Aorta (tissue), 5 donors: Measurements from ENCODE around the gene PKP4. TPM values are rescaled to one million over a fixed set of nuclear protein-coding genes. Genes with fewer than 3 reads are reported as not detected.

ENCODE experiments used
- ATAC-seq: fragments of 200-7000 bp; cut with Tn5 transposase; one replicate; pipeline ENCODE4 v1.9.1; 2022; ENCODE audit warnings: moderate library complexity; ENCODE audit not compliant: low FRiP score
- DNase-seq, 2 donors: peaks; one replicate each; pipeline ENCODE4 v3.0.0-alpha.2; 2020
- H3K27ac ChIP-seq, 2 donors: one replicate each; pipeline ENCODE4 v1.5.1; 2013; ENCODE audit warnings: low read length in 2 of 2, mild to moderate bottlenecking in 2 of 2, moderate library complexity in 2 of 2, control low read depth in 1 of 2, inconsistent platforms in 1 of 2, low read depth in 1 of 2
- H3K27me3 ChIP-seq, 2 donors: one replicate each; pipeline ENCODE4 v1.6.1; 2013; ENCODE audit warnings: control low read depth in 1 of 2, low read length in 1 of 2, mild to moderate bottlenecking in 1 of 2, moderate library complexity in 1 of 2; ENCODE audit not compliant: insufficient read depth in 2 of 2, control insufficient read depth in 1 of 2
- H3K36me3 ChIP-seq, 2 donors: one replicate each; pipeline ENCODE4 v1.6.1; 2013; ENCODE audit warnings: control low read depth in 1 of 2, low read length in 1 of 2, mild to moderate bottlenecking in 1 of 2; ENCODE audit not compliant: insufficient read depth in 2 of 2, control insufficient read depth in 1 of 2
- H3K4me1 ChIP-seq, 2 donors: one replicate each; pipeline ENCODE4 v1.6.1; 2013; ENCODE audit warnings: low read length in 2 of 2, control low read depth in 1 of 2, mild to moderate bottlenecking in 1 of 2, moderate library complexity in 1 of 2; ENCODE audit not compliant: insufficient read depth in 2 of 2, control insufficient read depth in 1 of 2
- H3K4me3 ChIP-seq, 2 donors: one replicate each; pipeline ENCODE4 v1.5.1; 2013; ENCODE audit warnings: low read length in 2 of 2, control low read depth in 1 of 2, mild to moderate bottlenecking in 1 of 2
- H3K9me3 ChIP-seq: one replicate; pipeline ENCODE4 v1.6.1; 2013; ENCODE audit warnings: mild to moderate bottlenecking, low read length; ENCODE audit not compliant: control insufficient read depth
- WGBS, 2 donors: extraction: QIAGEN DNeasy Blood & Tissue Kit; methylation state at CpG; one replicate each; pipeline ENCODE4 v1.1.7; 2013; 5-methylcytosine and 5-hydroxymethylcytosine counted together
- intact Hi-C, 2 donors: fragments of 100-400 bp; cut with DNase I; formaldehyde crosslinking; loops; one replicate each; pipeline versions ENCODE4 v1.14.2 to v1.15.0; 2022
- polyA plus RNA-seq, 2 donors: library from polyadenylated mRNA; stranded (reverse); fragments of 200-250 nt; gene quantifications; one replicate each; pipeline ENCODE4 v1.2.3, GENCODE V29; 2013
- total RNA-seq, 2 donors: library from RNA; stranded (reverse); fragmentation: NEBNext Ultra II Directional; extraction: Animal tissue kit (Norgen Biotek cat#: 25700); gene quantifications; one replicate each; pipeline ENCODE4 v1.2.1, GENCODE V29; 2021
- donor health status: healthy with polysubstance abuse.
- donor health status: Bipolar disorder and iron deficiency.
- donor health status: DM: no; HTN: no; CAD: no.
- donor health status: DM: no; HTN: no; CAD: no.
- donor health status: DM: yes; HTN: yes; CAD: no.

PKP4 gene
- total and polyA plus RNA-seq, 4 donors = 17.7 to 128 (median 44.0) TPM

DNA sequence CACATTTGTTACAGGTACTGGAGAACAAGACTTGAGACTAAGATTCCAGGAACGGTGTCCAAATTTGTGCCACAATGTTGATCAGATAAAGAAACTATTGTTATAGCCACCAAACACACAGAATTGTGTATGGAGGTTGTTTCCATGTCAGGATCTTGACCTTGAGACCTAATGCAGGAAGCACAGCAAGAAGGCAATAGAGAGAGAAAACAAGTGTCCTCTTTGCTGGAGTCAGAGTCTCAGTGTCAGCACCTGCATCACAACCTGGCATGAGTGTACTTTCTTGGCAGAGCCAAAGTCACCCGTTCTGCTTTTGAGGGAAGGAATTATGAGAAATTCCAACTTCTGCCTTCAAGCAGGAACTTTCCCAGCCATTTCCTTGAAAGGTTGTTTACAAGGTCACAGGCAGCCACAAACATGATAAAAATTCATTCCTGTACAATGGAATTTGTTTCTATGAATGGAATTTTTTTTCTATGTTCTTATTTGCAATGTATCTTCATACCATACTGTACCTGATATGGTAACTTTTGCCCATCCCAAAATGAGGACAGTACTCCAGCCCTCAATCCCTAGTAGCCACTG, 118.4 kb downstream of the PKP4 start:
- Histone ChIP-seq H3K27me3 (no peaks in the 10 kb centered on the region), H3K27ac (no peak overlapping the region), H3K36me3 (no peaks in the 10 kb centered on the region), H3K4me1 (peaks cover 0 to 1% of the 10 kb centered on the region in 2 donors), H3K9me3 (peaks cover 2% of the 10 kb centered on the region), H3K4me3 (no peak overlapping the region)
- intact Hi-C loops = no loop called here
- ATAC-seq (no peak), DNase-seq (no peak)
- 65 to 68% methylated on average over 2 of the region's 2 CpGs for WGBS, 2 donors

DNA sequence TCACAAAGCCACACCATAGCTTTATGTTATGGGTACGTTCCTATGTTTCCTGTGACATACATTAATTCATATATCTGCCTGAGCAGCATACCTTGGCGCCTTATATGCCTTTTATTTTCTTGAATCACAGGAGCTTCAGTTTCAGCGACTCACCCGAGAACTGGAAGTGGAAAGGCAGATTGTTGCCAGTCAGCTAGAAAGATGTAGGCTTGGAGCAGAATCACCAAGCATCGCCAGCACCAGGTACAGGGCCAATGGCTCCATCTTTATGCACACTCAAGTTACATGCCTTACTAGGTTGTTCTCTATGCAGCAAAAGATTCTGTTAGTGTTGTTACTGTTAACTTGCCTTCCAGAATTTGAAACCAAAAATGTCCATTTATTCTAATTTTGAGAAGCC, 120.4 kb downstream of the PKP4 start:
- H3K4me3 ChIP-seq = no peak overlapping the region
- no peaks in the 10 kb centered on the region for H3K9me3 ChIP-seq
- H3K27ac ChIP-seq = no peak overlapping the region
- DNase-seq (no peak), ATAC-seq (no peak)
- no peaks in the 10 kb centered on the region for H3K36me3 ChIP-seq
- intact Hi-C loops = no loop called here
- no peaks in the 10 kb centered on the region for H3K27me3 ChIP-seq
- H3K4me1 ChIP-seq = peaks cover 0 to 1% of the 10 kb centered on the region in 2 donors
- 91 to 92% methylated on average over 5 of the region's 5 CpGs for WGBS, 2 donors

DNA sequence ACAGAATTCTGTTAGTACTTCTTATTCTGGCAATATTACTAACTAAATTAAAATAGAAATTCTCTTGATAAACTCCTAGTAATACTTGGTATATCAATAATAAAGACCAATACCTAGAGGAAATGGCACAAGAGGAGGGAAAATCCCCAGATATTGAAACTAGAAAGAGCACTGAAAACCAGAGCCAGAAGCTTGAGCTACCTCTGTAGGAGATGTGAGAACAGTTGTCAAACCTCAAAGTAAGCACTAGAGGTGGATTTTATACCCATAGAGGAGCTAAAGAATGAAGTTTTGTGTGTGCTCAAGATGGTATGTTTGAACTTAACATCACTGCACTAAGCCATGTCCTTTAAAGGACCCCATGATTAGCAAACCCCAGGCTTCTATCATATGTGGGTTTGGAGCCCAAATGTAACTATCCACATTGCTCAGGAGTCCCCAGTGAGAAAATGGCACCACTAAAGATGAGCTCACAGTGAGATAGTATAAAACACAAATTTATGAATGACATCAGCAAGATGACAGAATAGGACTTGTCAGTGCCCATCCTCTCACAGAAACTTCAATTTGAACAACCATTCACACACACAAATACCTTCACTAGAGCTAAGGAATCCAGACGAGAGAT, 122.1 kb downstream of the PKP4 start:
- ATAC-seq = no peak
- Histone ChIP-seq H3K27ac (no peak overlapping the region), H3K27me3 (no peaks in the 10 kb centered on the region), H3K4me1 (peaks cover 0 to 1% of the 10 kb centered on the region in 2 donors), H3K4me3 (no peak overlapping the region), H3K9me3 (no peaks in the 10 kb centered on the region), H3K36me3 (no peaks in the 10 kb centered on the region)
- WGBS, 2 donors = 92 to 100% methylated on average over 1 of the region's 1 CpG
- intact Hi-C loops = no loop called here
- no peak for DNase-seq

DNA sequence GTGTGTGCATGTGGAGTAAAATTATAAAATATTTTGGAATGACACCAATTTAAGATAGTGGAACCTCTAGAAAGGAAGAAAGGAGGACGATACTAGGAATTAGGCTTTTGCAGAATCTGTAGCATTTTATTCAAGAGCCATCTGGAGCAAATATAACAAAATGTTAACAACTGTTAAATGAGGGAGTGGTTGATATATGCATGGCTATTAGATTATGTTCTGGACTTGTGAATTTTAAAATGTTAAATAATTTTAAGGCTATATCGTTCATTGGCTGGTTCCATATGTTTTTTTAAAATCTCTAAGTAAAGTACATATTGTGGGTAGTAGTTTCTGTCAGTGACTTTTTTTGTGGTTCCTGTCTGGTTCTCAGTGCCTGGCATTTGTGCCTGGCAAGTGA, 123.2 kb downstream of the PKP4 start:
- ATAC-seq = no peak
- WGBS, 2 donors = 83 to 89% methylated on average over 2 of the region's 2 CpGs
- no peaks in the 10 kb centered on the region for H3K9me3 ChIP-seq

DNA sequence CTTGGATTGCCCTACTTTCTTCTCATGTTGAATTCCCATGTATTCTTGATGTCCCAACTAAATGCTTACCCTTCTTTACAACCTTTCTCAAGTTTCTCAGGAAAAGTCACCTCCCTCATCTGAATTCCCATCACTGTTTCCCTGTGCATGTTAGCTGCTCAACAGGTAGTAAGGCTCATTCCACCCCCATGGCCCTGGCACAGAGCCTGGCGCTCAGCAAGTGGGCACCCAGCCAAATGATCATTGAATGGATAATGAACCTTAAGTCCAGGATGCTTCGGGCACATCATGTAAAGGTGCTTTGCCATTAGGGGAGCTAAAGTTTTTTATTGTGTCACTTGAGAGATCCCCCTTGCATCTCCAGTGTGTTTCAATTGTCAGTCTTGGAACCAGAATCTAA, 124.0 kb downstream of the PKP4 start:
- Histone ChIP-seq H3K36me3 (no peaks in the 10 kb centered on the region), H3K4me3 (no peak overlapping the region), H3K9me3 (no peaks in the 10 kb centered on the region), H3K4me1 (peaks cover 0 to 1% of the 10 kb centered on the region in 2 donors), H3K27ac (no peak overlapping the region), H3K27me3 (no peaks in the 10 kb centered on the region)
- intact Hi-C loops = no loop called here
- ATAC-seq (no peak), DNase-seq (no peak)
- WGBS, 2 donors = 96 to 98% methylated on average over 2 of the region's 2 CpGs

More for the DNA sequence above, 123.2 kb downstream of the PKP4 start:
- Histone ChIP-seq H3K4me1 (peaks cover 0 to 1% of the 10 kb centered on the region in 2 donors), H3K4me3 (no peak overlapping the region), H3K36me3 (no peaks in the 10 kb centered on the region), H3K27ac (no peak overlapping the region), H3K27me3 (no peaks in the 10 kb centered on the region)
- no peak for DNase-seq
- intact Hi-C loops = no loop called here

DNA sequence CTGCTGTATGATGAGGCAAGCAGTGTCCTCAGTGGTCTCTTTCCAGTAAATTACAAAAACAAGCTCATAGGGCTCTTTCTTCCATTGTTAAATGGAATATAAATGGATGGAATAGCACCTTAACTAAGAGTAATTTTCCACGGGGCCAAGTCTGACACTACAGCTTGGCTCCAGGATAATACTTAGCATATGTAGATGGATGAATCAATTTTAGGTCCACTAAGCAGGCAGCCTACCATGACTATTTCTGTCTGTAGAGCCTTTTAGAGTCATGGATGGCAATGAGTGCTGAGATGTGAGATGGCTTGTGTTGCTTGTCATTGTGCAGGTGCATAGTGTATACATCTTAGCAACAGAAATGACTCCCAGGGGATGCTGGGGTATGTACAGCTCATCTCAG, 125.9 kb downstream of the PKP4 start:
- no peaks in the 10 kb centered on the region for H3K36me3 ChIP-seq
- H3K27me3 ChIP-seq = no peaks in the 10 kb centered on the region
- H3K4me3 ChIP-seq = no peak overlapping the region
- intact Hi-C loops = no loop called here
- WGBS, 2 donors = 89 to 90% methylated on average over 1 of the region's 1 CpG
- H3K9me3 ChIP-seq = no peaks in the 10 kb centered on the region
- DNase-seq = no peak
- H3K27ac ChIP-seq = no peak overlapping the region
- no peak for ATAC-seq
- no peaks in the 10 kb centered on the region for H3K4me1 ChIP-seq

DNA sequence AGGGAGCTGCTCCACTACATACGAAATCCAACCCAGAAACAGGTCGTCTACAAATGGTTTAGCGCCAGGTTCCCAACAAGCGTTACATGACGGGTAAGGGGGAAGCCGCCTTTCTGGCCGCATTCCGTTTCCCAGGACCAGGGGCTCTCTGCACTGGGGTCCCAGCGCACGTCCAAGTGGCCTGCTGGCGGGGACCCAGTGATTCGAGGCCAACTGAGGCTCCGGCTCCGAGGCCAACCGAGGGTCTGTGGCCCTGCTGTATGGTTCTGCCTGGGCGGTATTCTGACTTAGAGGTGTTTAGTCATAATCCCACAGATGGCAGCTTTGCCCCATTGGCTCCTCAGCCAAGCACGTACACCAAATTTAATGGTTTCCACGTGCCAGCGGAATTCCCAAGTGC, 127.2 kb downstream of the PKP4 start:
- intact Hi-C loops = no loop called here
- no peaks in the 10 kb centered on the region for H3K27me3 ChIP-seq
- ATAC-seq = no peak
- H3K9me3 ChIP-seq = no peaks in the 10 kb centered on the region
- no peaks in the 10 kb centered on the region for H3K36me3 ChIP-seq
- WGBS, 2 donors = 98% methylated on average over 19 of the region's 19 CpGs
- no peak for DNase-seq
- no peak overlapping the region for H3K4me3 ChIP-seq
- no peak overlapping the region for H3K27ac ChIP-seq
- H3K4me1 ChIP-seq = no peaks in the 10 kb centered on the region

DNA sequence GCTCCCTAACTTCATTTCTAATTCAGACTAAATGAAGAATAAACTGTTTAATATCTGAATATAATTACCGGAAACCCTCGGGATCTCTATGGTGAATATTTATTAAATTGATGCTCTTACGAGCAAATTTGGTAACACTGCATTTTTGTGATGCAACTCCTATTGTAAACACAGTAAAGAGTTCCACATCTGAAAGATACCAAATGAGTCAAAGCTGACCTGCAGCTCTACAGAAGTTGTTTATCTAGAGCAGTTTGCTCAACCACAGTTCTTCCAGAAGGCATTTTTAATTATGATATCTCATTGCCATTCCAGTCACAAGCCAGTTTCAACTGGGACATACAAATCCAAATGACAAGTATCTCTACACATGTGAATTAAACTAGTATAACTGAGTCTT, 129.7 kb downstream of the PKP4 start:
- DNase-seq = no peak
- H3K27ac ChIP-seq = no peak overlapping the region
- no peaks in the 10 kb centered on the region for H3K27me3 ChIP-seq
- intact Hi-C loops = no loop called here
- H3K4me1 ChIP-seq = no peaks in the 10 kb centered on the region
- no peak for ATAC-seq
- no peaks in the 10 kb centered on the region for H3K9me3 ChIP-seq
- no peak overlapping the region for H3K4me3 ChIP-seq
- 62 to 63% methylated on average over 3 of the region's 3 CpGs for WGBS, 2 donors
- no peaks in the 10 kb centered on the region for H3K36me3 ChIP-seq

DNA sequence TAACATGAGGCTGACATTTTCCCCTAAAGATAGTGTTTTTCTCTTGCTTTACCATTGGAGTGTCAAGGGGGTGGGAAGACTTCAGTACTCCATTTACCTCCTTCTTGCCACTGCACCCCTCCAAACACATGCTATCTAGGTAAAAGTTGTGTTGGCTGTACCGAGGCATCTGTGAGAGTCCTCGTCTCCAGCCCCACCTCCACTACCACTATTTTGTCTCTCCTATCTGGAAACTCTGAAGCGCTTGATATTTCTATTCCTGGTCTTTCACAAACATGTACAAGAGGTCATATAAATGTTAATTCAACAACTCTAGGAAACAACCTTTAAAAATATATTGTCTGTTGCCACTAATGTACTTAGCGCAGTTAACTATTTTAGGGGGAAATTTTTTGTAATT, 132.6 kb downstream of the PKP4 start:
- ATAC-seq (no peak), DNase-seq (no peak)
- Histone ChIP-seq H3K36me3 (no peaks in the 10 kb centered on the region), H3K9me3 (no peaks in the 10 kb centered on the region), H3K27me3 (no peaks in the 10 kb centered on the region), H3K27ac (no peak overlapping the region), H3K4me1 (no peaks in the 10 kb centered on the region), H3K4me3 (no peak overlapping the region)
- intact Hi-C loops = no loop called here
- WGBS, 2 donors = 72 to 83% methylated on average over 4 of the region's 4 CpGs
